AG10803 (cell line): ENCODE measurements around the gene SLC8B1.
A peak's percentile ranks its signal among the peaks of the same experiment; 100 is the strongest.

Source experiments
- DNase-seq: peaks from one replicate; pipeline ENCODE4 v3.0.0; 2010; ENCODE audit warnings: low read depth
- H3K4me3 ChIP-seq: 2 replicates; pipeline ENCODE4 v1.5.1; 2011; ENCODE audit warnings: mild to moderate bottlenecking, low read length, control low read depth
- TF ChIP-seq, protein P1 (sequence below): conservative IDR thresholded peaks from 2 replicates; pipeline ENCODE4 v1.5.1; 2011; ENCODE audit warnings: mild to moderate bottlenecking, low read length, control low read depth, inconsistent platforms

SLC8B1 gene

GRCh38 chr12:113372371-113372770, 37.5 kb upstream of the SLC8B1 start:
- TF ChIP-seq, protein P1, sequence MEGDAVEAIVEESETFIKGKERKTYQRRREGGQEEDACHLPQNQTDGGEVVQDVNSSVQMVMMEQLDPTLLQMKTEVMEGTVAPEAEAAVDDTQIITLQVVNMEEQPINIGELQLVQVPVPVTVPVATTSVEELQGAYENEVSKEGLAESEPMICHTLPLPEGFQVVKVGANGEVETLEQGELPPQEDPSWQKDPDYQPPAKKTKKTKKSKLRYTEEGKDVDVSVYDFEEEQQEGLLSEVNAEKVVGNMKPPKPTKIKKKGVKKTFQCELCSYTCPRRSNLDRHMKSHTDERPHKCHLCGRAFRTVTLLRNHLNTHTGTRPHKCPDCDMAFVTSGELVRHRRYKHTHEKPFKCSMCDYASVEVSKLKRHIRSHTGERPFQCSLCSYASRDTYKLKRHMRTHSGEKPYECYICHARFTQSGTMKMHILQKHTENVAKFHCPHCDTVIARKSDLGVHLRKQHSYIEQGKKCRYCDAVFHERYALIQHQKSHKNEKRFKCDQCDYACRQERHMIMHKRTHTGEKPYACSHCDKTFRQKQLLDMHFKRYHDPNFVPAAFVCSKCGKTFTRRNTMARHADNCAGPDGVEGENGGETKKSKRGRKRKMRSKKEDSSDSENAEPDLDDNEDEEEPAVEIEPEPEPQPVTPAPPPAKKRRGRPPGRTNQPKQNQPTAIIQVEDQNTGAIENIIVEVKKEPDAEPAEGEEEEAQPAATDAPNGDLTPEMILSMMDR, result no peak

DNA sequence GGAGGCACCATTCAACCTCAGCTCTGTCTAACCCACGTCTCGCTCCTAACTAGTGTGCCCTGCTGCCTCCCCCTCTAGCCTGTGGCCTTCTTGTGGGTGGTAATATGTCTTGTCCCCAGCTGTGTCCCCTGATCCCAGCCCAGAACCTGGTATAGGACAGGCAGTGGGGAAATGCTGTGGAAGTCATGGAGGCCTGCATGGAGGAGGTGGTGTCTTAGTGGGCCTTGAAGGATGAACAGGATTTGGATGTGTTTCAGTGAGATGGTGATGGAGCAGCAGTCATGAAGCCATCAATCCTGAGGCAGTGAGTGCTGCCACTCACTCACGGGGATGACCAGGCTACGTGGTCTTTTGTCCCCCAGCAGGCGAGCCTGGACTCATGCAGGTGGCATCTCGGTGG, 36.9 kb upstream of the SLC8B1 start:
- TF ChIP-seq, protein P1, result no peak
- no peak overlapping the region for H3K4me3 ChIP-seq
- DNase-seq, result no peak

More at GRCh38 chr12:113372371-113372770, 37.5 kb upstream of the SLC8B1 start:
- no peak overlapping the region for H3K4me3 ChIP-seq
- no peak for DNase-seq

DNA sequence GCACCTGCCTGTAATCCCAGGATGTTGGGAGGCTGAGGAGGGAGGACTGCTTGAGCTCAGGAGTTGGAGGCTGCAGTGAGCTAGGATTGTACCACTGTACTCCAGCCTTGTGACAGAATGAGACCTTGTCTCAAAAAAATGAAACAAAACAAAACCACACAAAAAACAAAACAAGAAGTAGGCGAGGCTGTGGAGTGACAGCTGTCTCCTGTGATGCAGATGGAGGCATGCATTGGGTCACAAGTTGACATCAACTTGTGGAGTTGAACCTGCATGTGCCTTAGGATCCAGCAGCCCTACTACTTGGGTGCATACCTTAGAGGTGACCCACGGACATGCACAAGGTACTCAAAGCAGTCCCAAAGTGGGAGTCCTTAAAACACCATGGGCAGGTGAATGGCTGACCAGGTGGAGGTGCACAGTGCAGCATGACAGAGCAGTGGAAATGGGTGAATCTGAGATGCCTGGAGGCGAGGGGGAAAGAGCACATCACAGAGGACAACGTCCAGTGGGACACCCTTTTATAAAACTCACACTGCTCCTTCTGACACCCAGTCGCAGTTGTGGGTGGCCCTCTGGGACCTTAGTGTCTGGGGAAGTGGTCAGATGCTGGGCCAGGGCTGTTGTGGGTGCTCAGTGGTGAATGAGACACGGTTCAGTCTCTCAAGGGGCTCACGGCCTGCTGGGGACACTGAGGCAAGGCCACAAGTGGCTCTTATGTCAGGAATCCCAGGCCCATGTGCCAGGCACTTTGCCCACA, 36.2 kb upstream of the SLC8B1 start:
- TF ChIP-seq, protein P1, result no peak
- DNase-seq, result no peak
- no peak overlapping the region for H3K4me3 ChIP-seq

GRCh38 chr12:113369391-113369985, 34.6 kb upstream of the SLC8B1 start:
- DNase-seq, result no peak
- TF ChIP-seq, protein P1, result no peak
- no peak overlapping the region for H3K4me3 ChIP-seq

- TF ChIP-seq, protein P1, result no peak
- DNase-seq, result no peak
- H3K4me3 ChIP-seq, result no peak overlapping the region
These were observed 33.4 kb upstream of the SLC8B1 start for GRCh38 chr12:113368331-113368730.

DNA sequence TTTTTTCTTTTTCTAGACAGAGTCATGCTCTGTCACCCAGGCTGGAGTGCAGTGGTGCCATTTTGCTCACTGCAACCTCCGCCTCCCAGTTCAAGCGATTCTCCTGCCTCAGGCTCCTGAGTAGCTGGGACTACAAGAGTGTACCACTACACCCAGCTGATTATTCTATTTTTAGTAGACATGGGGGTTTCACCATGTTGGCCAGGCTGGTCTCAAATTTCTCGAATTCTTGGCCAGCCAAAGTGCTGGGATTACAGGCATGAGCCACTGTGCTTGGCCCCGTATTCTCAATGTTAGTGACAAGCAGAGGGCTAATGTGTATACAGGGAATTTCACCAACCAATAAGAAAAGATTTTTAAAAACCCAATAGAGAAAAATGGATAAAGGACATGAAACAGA, 31.9 kb upstream of the SLC8B1 start:
- peak; percentile 24 for DNase-seq
- TF ChIP-seq, protein P1, result no peak
- no peak overlapping the region for H3K4me3 ChIP-seq
